Endometrial microvascular endothelial cells (primary cell): ENCODE results near the gene PIK3CG. TPM values are rescaled to one million over a fixed set of nuclear protein-coding genes. Genes with fewer than 3 reads are reported as not detected.
"Not testable (repeated sequence)": the region's sequence is repeated elsewhere in the genome, so short reads cannot be mapped to it uniquely, and the experiment has no call there.

Experiments
- in situ Hi-C: cut with HindIII; loops from 2 replicates; pipeline ENCODE4 v1.10.0; 2017; ENCODE audit warnings: low sequenced_read_pairs, low pct_unique_long_range_greater_than_20kb; ENCODE audit errors: inconsistent ontology term
- total RNA-seq: library from RNA; depleted of rRNA; stranded (reverse); fragments of >200 nt; gene quantifications from one replicate; pipeline ENCODE4 v1.2.3, GENCODE V29; 2015; ENCODE audit errors: inconsistent ontology term

Gene PIK3CG
- total RNA-seq, 1 donor from 2014 or later, result 12.5 TPM

DNA sequence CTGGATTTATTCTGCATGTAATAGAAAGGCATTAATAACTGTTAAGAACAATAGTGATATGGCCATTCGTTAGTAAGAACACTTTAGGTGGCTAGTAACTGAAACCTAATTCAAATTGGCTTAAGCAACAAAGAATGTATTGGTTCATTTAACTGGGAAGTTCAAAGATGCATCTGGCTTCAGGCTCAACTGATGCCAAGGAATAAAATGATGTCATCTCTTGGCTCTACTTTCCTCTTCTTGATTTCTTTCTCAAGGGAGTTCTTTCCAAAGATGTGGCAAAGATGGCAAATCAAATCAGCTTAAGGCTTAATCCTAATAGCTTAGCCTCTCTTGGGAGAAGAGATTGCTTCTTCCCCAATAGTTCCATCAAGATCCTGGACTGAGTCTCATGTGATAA is 51.6 kb downstream of the PIK3CG start:
- in situ Hi-C loops, result no loop called here

DNA sequence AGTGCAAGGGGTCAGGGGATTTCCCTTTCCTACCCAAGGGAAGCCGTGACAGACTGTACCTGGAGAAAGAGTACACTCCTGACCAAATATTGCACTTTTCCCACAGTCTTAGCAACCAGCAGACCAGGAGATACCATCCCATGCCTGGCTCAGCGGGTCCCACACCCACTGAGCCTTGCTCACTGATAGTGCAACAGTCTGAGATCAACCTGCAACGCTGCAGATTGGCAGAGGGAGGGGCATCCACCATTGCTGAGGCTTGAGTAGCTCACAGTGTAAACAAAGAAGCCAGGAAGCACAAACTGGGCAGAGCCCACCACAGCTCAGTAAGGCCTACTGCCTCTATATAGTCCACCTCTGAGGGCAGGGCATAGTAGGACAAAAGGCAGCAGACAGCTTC is 53.9 kb downstream of the PIK3CG start:
- in situ Hi-C loops, result no loop called here

DNA sequence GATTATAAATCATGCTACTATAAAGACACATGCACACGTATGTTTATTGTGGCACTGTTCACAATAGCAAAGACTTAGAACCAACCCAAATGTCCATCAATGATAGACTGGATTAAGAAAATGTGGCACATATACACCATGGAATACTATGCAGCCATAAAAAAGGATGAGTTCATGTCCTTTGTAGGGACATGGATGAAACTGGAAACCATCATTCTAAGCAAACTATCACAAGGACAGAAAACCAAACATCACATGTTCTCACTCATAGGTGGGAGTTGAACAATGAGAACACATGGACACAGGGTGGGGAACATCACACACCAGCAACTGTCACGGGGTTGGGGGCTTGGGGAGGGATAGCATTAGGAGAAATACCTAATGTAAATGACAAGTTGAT is 59.4 kb downstream of the PIK3CG start:
- in situ Hi-C loops, result not testable (repeated sequence)

DNA sequence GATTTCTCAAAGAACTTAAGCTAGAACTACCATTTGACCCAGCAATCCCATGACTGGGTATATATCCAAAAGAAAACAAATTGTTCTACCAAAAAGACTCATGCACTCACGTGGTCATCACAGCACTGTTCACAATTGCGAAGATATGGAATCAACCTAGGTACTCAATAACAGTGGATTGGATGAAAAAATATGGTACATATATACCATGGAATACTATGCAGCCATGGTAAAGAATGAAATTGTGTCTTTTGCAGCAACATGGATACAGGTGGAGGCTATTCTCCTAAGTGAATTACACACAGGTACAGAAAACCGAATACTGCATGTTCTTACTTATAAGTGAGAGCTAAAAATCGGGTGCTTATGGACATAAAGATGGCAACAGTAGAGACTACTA is 61.8 kb downstream of the PIK3CG start:
- in situ Hi-C loops, result no loop called here

DNA sequence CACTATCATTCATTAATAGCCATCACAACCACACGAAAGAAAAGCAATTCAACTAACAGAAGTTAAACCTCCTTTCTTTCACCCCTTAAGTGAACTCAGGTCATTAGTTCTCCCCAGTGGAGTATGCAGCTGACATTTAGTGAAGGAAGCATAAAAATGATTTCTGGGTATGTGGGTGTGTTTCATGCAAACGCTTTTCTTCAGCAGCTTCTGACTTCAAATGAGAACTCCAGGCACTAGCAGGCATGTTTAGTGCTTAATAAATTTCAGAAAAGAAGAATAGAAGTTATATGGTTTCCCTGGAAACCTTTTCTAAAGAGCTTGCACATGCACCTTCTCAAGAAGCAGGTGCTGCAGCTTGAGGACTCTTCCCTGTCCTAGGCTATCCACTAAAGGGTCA is 62.5 kb downstream of the PIK3CG start:
- in situ Hi-C loops, result no loop called here

DNA sequence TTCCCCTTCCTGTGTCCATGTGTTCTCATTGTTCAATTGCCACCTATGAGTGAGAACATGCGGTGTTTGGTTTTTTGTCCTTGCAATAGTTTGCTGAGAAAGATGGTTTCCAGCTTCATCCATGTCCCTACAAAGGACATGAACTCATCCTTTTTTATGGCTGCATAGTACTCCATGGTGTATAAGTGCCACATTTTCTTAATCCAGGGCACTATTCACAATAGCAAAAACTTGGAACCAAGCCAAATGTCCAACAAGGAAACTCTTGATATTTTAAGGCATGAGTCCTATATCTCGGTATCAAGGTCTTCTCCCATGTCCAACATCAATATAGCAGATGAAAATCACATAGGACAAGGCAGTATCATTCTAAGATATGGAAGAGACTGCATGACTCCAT is 64.5 kb downstream of the PIK3CG start:
- in situ Hi-C loops, result not testable (repeated sequence)

DNA sequence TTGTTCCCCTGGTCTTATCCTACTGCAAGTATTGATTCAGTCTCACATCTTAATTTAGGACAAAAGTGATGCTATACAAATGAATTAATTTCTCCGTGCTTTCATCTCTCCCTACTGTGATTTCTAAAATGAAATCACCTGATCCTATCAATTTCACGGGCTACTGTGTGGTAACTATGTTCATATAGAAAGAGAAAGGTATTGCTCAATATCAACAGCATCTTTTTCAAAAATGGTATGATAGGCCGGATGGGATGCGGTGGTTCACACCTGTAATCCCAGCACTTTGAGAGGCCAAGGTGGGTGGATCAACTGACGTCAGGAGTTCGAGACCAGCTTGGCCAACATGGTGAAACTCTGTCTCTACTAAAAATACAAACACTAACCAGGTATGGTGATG is 71.2 kb downstream of the PIK3CG start:
- in situ Hi-C loops, result no loop called here

DNA sequence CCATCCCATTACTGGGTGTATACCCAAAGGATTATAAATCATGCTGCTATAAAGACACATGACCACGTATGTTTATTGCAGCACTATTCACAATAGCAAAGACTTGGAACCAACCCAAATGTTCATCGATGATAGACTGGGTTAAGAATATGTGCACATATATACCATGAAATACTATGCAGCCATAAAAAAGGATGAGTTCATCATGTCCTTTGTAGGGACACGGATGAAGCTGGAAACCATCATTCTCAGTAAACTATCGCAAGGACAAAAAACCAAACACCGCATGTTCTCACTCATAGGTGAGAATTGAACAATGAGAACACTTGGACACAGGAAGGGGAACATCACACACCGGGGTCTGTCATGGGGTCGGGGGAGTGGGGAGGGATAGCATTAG is 73.0 kb downstream of the PIK3CG start:
- in situ Hi-C loops, result not testable (repeated sequence)

DNA sequence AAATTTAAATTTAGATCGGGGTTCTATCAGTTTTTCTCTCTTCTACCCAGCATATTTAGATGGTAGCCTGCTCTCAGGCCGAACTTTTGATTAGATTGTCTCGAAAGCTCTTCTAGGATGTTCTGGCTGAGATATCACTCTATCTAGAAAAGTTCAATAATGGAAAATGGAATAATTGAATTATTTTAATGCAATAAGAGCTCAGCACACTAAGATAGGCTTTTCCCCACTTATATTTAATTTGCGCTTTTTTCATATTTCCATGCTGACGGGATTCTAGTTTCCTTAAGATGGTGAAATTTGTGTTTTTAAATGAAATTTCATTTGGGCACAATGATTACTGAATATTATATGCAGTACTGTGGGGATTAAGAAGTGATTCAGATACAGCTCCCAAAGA is 73.7 kb downstream of the PIK3CG start:
- in situ Hi-C loops, result no loop called here

DNA sequence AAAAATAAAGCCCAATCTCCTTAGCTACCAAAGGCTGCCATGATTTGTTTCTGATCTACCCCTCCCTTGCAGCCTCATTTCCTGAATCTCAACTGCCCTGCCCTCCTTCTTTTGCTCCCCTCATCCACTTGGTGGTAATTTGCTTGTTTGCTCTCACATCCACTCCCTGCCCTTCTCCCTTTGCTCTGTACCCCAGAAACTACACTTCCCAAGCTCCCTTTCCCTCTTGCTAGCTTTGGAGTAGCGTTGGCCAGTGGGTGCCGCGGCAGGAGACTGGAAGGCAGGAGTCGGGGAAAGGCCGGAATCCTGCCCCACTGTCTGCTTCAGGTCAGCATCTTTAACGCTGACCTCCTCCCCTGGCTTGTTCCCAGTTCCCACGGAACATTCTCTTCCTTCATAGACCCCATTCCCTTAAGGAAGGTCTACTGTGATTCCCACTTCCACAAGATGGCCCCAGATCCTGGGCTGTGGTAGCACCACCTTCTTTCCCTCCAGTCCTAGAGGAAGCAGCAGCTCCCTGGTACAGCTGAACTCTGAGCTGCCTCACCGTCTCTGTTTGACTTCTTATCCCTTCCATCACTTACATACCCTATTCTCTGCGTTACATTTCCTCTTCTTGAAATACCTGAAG is 79.1 kb downstream of the PIK3CG start:
- in situ Hi-C loops, result no loop called here

DNA sequence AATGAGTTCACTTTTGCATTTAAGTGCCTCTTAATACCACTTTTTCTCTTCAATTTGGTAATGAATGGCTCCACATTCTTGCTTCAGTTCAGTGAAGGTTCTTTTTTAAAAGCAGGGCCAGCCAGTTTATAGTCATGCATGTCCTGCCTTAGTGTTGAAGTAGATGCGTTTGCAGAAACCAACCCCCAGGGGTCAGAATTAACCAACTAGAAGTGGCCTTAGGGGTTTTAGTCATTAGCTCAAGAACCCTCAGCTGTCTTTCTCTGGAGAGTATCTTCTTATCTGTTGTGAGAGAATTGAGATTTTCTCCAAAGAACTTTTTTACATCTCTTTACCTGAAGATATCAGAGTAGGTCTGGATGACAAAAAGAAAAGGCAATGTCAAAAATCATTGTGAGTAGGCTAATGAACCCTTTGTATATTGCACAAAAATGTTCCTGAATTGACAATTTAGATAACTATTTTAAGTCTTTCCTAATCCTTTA is 82.2 kb downstream of the PIK3CG start:
- in situ Hi-C loops, result loop anchor here (5.0 kb wide), 1 partner anchor 205 kb away; no protein-coding TSS in a partner anchor

DNA sequence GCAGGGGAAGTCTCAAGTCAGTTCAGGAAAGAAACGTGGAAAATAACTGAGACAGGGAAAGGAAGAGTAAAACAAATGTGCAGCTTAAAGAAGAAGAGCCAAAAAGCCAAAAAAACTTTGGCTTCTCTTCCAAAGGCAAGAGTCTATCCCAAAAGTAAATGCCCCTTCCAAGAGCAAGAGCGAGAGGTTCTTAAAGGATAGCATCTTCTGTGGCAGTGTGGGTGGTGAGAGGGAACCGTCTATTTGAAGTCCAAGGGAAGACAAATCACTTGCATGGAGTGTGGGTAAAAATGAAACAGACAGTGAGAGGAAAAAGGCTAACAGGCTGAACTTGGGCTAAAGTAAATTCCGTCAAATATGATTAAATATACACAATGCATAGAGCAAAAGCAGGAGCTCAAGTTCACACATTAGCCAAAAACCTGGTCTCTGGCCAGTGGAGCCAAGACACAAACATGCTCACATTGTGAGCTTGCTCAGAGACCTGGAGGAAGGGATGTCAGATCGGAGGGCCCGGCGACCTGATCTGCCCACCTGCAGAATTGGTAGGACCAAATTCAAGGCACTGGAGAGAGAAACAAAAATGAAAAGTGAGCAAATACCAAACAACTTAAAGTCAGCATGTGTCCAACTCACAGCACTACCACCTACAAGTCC is 87.0 kb downstream of the PIK3CG start:
- in situ Hi-C loops, result no loop called here

DNA sequence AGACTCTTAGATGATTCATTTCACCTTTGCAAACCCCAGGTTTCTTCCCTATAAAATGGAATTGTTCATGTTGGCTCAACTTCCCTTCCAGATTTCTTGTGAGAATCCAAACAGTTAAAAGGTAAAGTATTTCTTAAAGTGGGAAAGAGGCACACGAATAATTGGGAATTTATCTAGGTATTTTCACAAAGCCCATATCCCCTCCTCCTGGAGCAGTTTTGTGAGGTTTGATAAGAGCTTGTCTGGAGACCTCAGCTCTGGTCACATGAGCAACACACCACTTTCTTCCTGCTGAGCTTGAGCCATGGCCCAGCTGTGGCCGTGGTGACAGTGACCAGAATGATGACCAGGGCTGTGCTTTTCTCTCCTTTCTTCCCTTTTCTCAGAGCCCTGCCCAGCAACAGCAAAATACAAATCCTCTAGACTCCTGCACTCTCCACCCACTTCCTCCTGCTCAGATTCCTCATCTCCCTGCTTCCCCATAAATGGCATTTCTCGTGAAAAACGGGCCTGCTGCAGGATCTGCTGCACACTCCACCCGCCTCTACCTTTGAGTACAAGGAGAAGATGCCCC is 87.7 kb downstream of the PIK3CG start:
- in situ Hi-C loops, result no loop called here

DNA sequence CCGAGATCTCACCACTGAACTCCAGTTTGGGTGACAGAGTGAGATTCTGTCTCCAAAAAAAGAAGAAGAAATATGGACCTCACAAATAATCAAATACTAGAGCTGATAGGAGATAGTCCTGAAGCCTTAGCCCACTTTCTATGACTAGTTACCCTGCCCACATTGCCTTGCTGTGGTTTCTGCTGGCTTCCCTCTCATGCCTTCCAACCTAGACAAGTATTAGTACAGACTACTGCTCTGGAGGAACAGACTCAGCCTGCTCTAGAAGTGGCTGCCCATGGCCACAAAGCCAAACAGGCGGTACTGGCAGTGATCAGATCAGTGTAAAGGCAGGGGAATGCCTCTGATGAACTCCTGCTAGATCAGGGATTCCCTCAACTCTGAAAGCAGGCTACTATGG is 89.8 kb downstream of the PIK3CG start:
- in situ Hi-C loops, result no loop called here

DNA sequence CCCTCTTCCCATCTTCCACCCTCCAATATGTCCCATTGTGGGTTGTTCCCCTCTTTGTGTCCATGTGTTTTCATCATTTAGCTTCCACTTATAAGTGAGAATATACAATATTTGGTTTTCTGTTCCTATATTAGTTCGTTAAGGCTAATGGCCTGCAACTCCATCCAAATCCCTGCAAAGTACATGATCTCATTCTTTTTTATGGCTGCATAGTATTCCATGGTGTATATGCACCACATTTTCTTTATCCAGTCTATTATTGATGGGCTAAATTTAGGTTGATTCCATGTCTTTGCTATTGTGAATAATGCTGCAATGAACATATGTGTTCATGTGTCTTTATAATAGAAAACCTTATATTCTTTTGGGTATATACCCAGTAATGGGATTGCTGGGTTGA is 90.8 kb downstream of the PIK3CG start:
- in situ Hi-C loops, result not testable (repeated sequence)

Other genes starting within 250 kb of the PIK3CG start
- 35.0 TPM for gene CCDC71L, start 204.1 kb upstream of the PIK3CG start, total RNA-seq
- 100 TPM for gene PRKAR2B, start 179.4 kb downstream of the PIK3CG start, total RNA-seq